HEK293T (cell line): ENCODE results near the gene ZNF613.
"Not testable (repeated sequence)": the region's sequence is repeated elsewhere in the genome, so short reads cannot be mapped to it uniquely, and the experiment has no call there.

ENCODE experiments used
- CTCF ChIA-PET: fragments of 350-600 bp; formaldehyde crosslinking; extraction: SDS; loops from one replicate; lab custom pipeline; 2021; ENCODE audit warnings: antibody characterized with exemption, inconsistent platforms; lab: Yijun Ruan, JAX
- POLR2A ChIA-PET: fragments of 350-600 bp; formaldehyde crosslinking; extraction: SDS; loops from one replicate; lab custom pipeline; 2020; ENCODE audit warnings: antibody characterized with exemption, inconsistent platforms; lab: Yijun Ruan, JAX
- DNase-seq: peaks from one replicate; pipeline ENCODE4 v3.0.0; 2012; ENCODE audit warnings: mixed read lengths; ENCODE audit errors: extremely low spot score
- ARNT ChIP-seq: fragments of 450-650 bp; IDR thresholded peaks from 2 replicates; pipeline ENCODE4 v1.6.1; 2017; ENCODE audit warnings: mild to moderate bottlenecking
- BHLHE40 ChIP-seq: fragments of 450-650 bp; IDR thresholded peaks from 2 replicates; pipeline ENCODE4 v1.6.1; 2016; ENCODE audit warnings: mild to moderate bottlenecking, moderate library complexity, borderline replicate concordance
- CTBP1 ChIP-seq: fragments of 450-650 bp; IDR thresholded peaks from 2 replicates; pipeline ENCODE4 v1.6.1; 2016; ENCODE audit warnings: borderline replicate concordance
- ELF4 ChIP-seq: fragments of 450-650 bp; IDR thresholded peaks from 2 replicates; pipeline ENCODE4 v1.6.1; 2017; ENCODE audit warnings: antibody characterized with exemption
- FOXA1 ChIP-seq: fragments of 450-650 bp; IDR thresholded peaks from 2 replicates; pipeline ENCODE4 v1.6.1; 2016; ENCODE audit warnings: mild to moderate bottlenecking
- FOXK2 ChIP-seq: fragments of 450-650 bp; IDR thresholded peaks from 2 replicates; pipeline ENCODE4 v1.6.1; 2016; ENCODE audit warnings: mild to moderate bottlenecking
- FOXM1 ChIP-seq: fragments of 450-650 bp; IDR thresholded peaks from 2 replicates; pipeline ENCODE4 v1.6.1; 2017; ENCODE audit warnings: mild to moderate bottlenecking, borderline replicate concordance
- HDGF ChIP-seq: fragments of 450-650 bp; IDR thresholded peaks from 2 replicates; pipeline ENCODE4 v1.6.1; 2017; ENCODE audit warnings: antibody characterized with exemption, borderline replicate concordance
- L3MBTL2 ChIP-seq: fragments of 450-650 bp; conservative IDR thresholded peaks from 2 replicates; pipeline ENCODE4 v1.6.1; 2016; ENCODE audit warnings: mild to moderate bottlenecking
- LEF1 ChIP-seq: fragments of 450-650 bp; IDR thresholded peaks from 2 replicates; pipeline ENCODE4 v1.6.1; 2017; ENCODE audit warnings: mild to moderate bottlenecking, borderline replicate concordance
- NFRKB ChIP-seq: fragments of 450-650 bp; IDR thresholded peaks from 2 replicates; pipeline ENCODE4 v1.6.1; 2016; ENCODE audit warnings: mild to moderate bottlenecking, moderate library complexity
- PKNOX1 ChIP-seq: fragments of 450-650 bp; IDR thresholded peaks from 2 replicates; pipeline ENCODE4 v1.6.1; 2016
- SP1 ChIP-seq: fragments of 450-650 bp; IDR thresholded peaks from 2 replicates; pipeline ENCODE4 v1.6.1; 2017
- SUZ12 ChIP-seq: fragments of 450-650 bp; IDR thresholded peaks from 2 replicates; pipeline ENCODE4 v1.6.1; 2016; ENCODE audit warnings: mild to moderate bottlenecking
- TARDBP ChIP-seq: fragments of 450-650 bp; IDR thresholded peaks from 2 replicates; pipeline ENCODE4 v1.6.1; 2016
- ZNF384 ChIP-seq: fragments of 450-650 bp; IDR thresholded peaks from 2 replicates; pipeline ENCODE4 v1.6.1; 2016

The ZNF613 gene

GRCh38 chr19:51938936-51939335, 11.7 kb downstream of the ZNF613 start:
- POLR2A ChIA-PET, result no interaction called here
- DNase-seq, result no peak
- TF ChIP-seq FOXA1 (no peak), FOXM1 (no peak), PKNOX1 (no peak), FOXK2 (no peak), ARNT (no peak), L3MBTL2 (no peak), TARDBP (no peak), HDGF (no peak), SP1 (no peak), ELF4 (no peak), SUZ12 (no peak), LEF1 (no peak), CTBP1 (no peak)
- CTCF ChIA-PET, result no interaction called here

- CTCF ChIA-PET, result no interaction called here
- no peak for TF ChIP-seq ELF4
- no peak for TF ChIP-seq CTBP1
- TF ChIP-seq SUZ12, result no peak
- no peak for TF ChIP-seq LEF1
- TF ChIP-seq FOXM1, result no peak
- TF ChIP-seq ARNT, result no peak
- no peak for TF ChIP-seq L3MBTL2
- TF ChIP-seq FOXA1, result no peak
- TF ChIP-seq NFRKB, result no peak
- no peak for TF ChIP-seq FOXK2
- no peak for TF ChIP-seq BHLHE40
- TF ChIP-seq PKNOX1, result no peak
- no peak for TF ChIP-seq TARDBP
- no peak for TF ChIP-seq HDGF
- TF ChIP-seq ZNF384, result no peak
- no peak for TF ChIP-seq SP1
- POLR2A ChIA-PET, result no interaction called here
- no peak for DNase-seq
These were observed 17.7 kb downstream of the ZNF613 start for GRCh38 chr19:51944798-51945552.

GRCh38 chr19:51946602-51947001, 19.3 kb downstream of the ZNF613 start:
- CTCF ChIA-PET, result no interaction called here
- TF ChIP-seq FOXK2, result no peak
- no peak for TF ChIP-seq FOXA1
- no peak for TF ChIP-seq NFRKB
- no peak for TF ChIP-seq SP1
- no peak for TF ChIP-seq ZNF384
- TF ChIP-seq BHLHE40, result no peak
- TF ChIP-seq PKNOX1, result no peak
- TF ChIP-seq TARDBP, result no peak
- no peak for TF ChIP-seq HDGF
- no peak for TF ChIP-seq LEF1
- TF ChIP-seq ELF4, result no peak
- no peak for TF ChIP-seq ARNT
- POLR2A ChIA-PET, result no interaction called here

GRCh38 chr19:51948975-51949374, 21.7 kb downstream of the ZNF613 start:
- ChIA-PET POLR2A (no interaction called here), CTCF (no interaction called here)
- DNase-seq, result no peak
- no peak for TF ChIP-seq SUZ12

More at GRCh38 chr19:51946602-51947001, 19.3 kb downstream of the ZNF613 start:
- no peak for DNase-seq

GRCh38 chr19:51957846-51958245, 30.6 kb downstream of the ZNF613 start:
- POLR2A ChIA-PET, CTCF ChIA-PET, DNase-seq: not testable (repeated sequence)

GRCh38 chr19:51959791-51960190, 32.5 kb downstream of the ZNF613 start:
- ChIA-PET POLR2A (no interaction called here), CTCF (no interaction called here)
- DNase-seq, result no peak
- TF ChIP-seq ELF4 (no peak), LEF1 (no peak), ARNT (no peak), SUZ12 (no peak), ZNF384 (no peak)

GRCh38 chr19:51960621-51961233, 33.5 kb downstream of the ZNF613 start:
- DNase-seq, CTCF ChIA-PET, POLR2A ChIA-PET: not testable (repeated sequence)
